ENCODE results near the gene GLB1L2. TPM values are rescaled to one million over a fixed set of nuclear protein-coding genes. Genes with fewer than 3 reads are reported as not detected.
A peak's percentile ranks its signal among the peaks of the same experiment; 100 is the strongest.
"Not testable (repeated sequence)": the region's sequence is repeated elsewhere in the genome, so short reads cannot be mapped to it uniquely, and the experiment has no call there.

GLB1L2 gene
- total RNA-seq (under 1 TPM; 0.11 to 0.72 (median 0.31) TPM), polyA plus RNA-seq (under 1 TPM; 0.22 to 0.29 TPM)
- long read RNA-seq, donor 1 = 0 reads
- long read RNA-seq, donor 2 = 0 reads
- long read RNA-seq, donor 3 = 0 reads

GRCh38 chr11:134331354-134332188 is at the start of gene GLB1L2:
TSS of gene GLB1L2 (plus strand) at chr11:134331988. CDS start at chr11:134332062, 74 bp downstream.
- H3K4me1 ChIP-seq = peaks cover 5 to 21% (median 14%) of the 10 kb centered on the region in 9 donors
- no peaks in the 10 kb centered on the region for H3K36me3 ChIP-seq
- 1 to 3% methylated on average over 63 to 80 of the region's 80 CpGs for WGBS, 2 donors
- no peak within 1 kb of the TSS for H3K27ac ChIP-seq
- no peak for TF ChIP-seq CTCF (IDR thresholded peaks at IDR 0.05)
- DNase-seq = peak; percentile 38 to 78
- H3K4me3 ChIP-seq = peak within 1 kb of the TSS; percentile 18 to 61 (median 50)
- H3K27me3 ChIP-seq = peaks cover 0 to 45% (median 38%) of the 10 kb centered on the region in 7 donors
- no peaks in the 10 kb centered on the region for H3K9me3 ChIP-seq
- intact Hi-C loops (cut with DNase I) = no loop called here
- ATAC-seq = peak; percentile 83 to 95 (median 88)

GRCh38 chr11:134282121-134283045 is 49.4 kb upstream of the GLB1L2 start:
- ATAC-seq = peak in 2 of 8 donors; percentile 75 to 92
- peaks cover 3 to 42% (median 32%) of the 10 kb centered on the region in 7 donors for H3K27me3 ChIP-seq
- DNase-seq = no peak

GRCh38 chr11:134283461-134284230 is 48.1 kb upstream of the GLB1L2 start:
- H3K27ac ChIP-seq = no peak overlapping the region
- WGBS, 2 donors = 87 to 88% methylated on average over 16 of the region's 16 CpGs
- DNase-seq = no peak

More at GRCh38 chr11:134282121-134283045, 49.4 kb upstream of the GLB1L2 start:
- H3K36me3 ChIP-seq = no peaks in the 10 kb centered on the region
- no peak overlapping the region for H3K27ac ChIP-seq
- WGBS, 2 donors = 71 to 80% methylated on average over 22 of the region's 22 CpGs
- no peak overlapping the region for H3K4me3 ChIP-seq
- peaks cover 0 to 3% (median 0%) of the 10 kb centered on the region in 9 donors for H3K4me1 ChIP-seq
- peaks cover 0 to 6% (median 0%) of the 10 kb centered on the region in 11 donors for H3K9me3 ChIP-seq
- TF ChIP-seq CTCF (IDR thresholded peaks at IDR 0.05) = no peak
- intact Hi-C loops (cut with DNase I) = no loop called here

GRCh38 chr11:134284349-134284748 is 47.4 kb upstream of the GLB1L2 start:
- not testable (repeated sequence) for H3K4me1 ChIP-seq

More at GRCh38 chr11:134283461-134284230, 48.1 kb upstream of the GLB1L2 start:
- peaks cover 0 to 3% (median 0%) of the 10 kb centered on the region in 9 donors for H3K4me1 ChIP-seq
- TF ChIP-seq CTCF (IDR thresholded peaks at IDR 0.05) = no peak
- no peak for ATAC-seq
- intact Hi-C loops (cut with DNase I) = no loop called here
- H3K36me3 ChIP-seq = no peaks in the 10 kb centered on the region
- no peaks in the 10 kb centered on the region for H3K9me3 ChIP-seq
- H3K27me3 ChIP-seq = peaks cover 0 to 33% (median 20%) of the 10 kb centered on the region in 7 donors
- H3K4me3 ChIP-seq = no peak overlapping the region

More at GRCh38 chr11:134284349-134284748, 47.4 kb upstream of the GLB1L2 start:
- 86 to 87% methylated on average over 5 of the region's 5 CpGs for WGBS, 2 donors
- H3K27ac ChIP-seq; H3K9me3 ChIP-seq; H3K4me3 ChIP-seq; DNase-seq; ATAC-seq; H3K36me3 ChIP-seq; intact Hi-C loops (cut with DNase I): not testable (repeated sequence)
- peaks cover 0 to 30% (median 15%) of the 10 kb centered on the region in 7 donors for H3K27me3 ChIP-seq

Data from heart right ventricle (tissue), 16 donors.